IMR-90 (cell line): Measurements from ENCODE around the gene BCAR1. TPM values are rescaled to one million over a fixed set of nuclear protein-coding genes. Genes with fewer than 3 reads are reported as not detected.
A peak's percentile ranks its signal among the peaks of the same experiment; 100 is the strongest.

Experiments
- ATAC-seq: fragments of 200-7000 bp; cut with Tn5 transposase; 2 replicates; pipeline ENCODE4 v1.9.1; 2020; ENCODE audit warnings: low read depth, mild to moderate bottlenecking, moderate library complexity
- BruUV-seq: library from RNA; stranded (reverse); fragments of 400-500 nt; replicated peaks from 2 replicates; lab custom pipeline; 2021; lab: Mats Ljungman, UMichigan
- CTCF ChIA-PET: fragments of 300-600 bp; formaldehyde crosslinking; extraction: SDS; loops from one replicate; lab custom pipeline; 2021; ENCODE audit warnings: antibody characterized with exemption; lab: Yijun Ruan, JAX
- POLR2A ChIA-PET: fragments of 300-600 bp; sonication (Branson Sonifier 250); formaldehyde crosslinking; loops from one replicate; lab custom pipeline; 2022; ENCODE audit warnings: antibody characterized with exemption; ENCODE audit not compliant: unreplicated experiment; lab: Charles Lee
- DNase-seq: peaks from one replicate; pipeline ENCODE4 v3.0.0; 2013
- H2AFZ ChIP-seq: replicated peaks from 2 replicates; pipeline ENCODE3; 2013; ENCODE audit warnings: low read length, mild to moderate bottlenecking; ENCODE audit not compliant: poor library complexity
- H2AK5ac ChIP-seq: 2 replicates; pipeline ENCODE4 v1.6.1; 2013; ENCODE audit warnings: low read depth, low read length, inconsistent platforms
- H2AK9ac ChIP-seq: replicated peaks from 2 replicates; pipeline ENCODE3; 2013; ENCODE audit warnings: mild to moderate bottlenecking, low read depth, low read length, moderate library complexity; ENCODE audit not compliant: poor library complexity
- H2BK120ac ChIP-seq: 2 replicates; pipeline ENCODE4 v1.6.1; 2013; ENCODE audit warnings: low read depth, low read length, inconsistent platforms
- H2BK15ac ChIP-seq: 3 replicates; pipeline ENCODE4 v1.6.1; 2013; ENCODE audit warnings: low read depth, low read length, inconsistent platforms
- H2BK20ac ChIP-seq: 2 replicates; pipeline ENCODE4 v1.6.1; 2013; ENCODE audit warnings: low read depth, mild to moderate bottlenecking, inconsistent platforms, low read length, moderate library complexity
- H2BK5ac ChIP-seq: 2 replicates; pipeline ENCODE4 v1.6.1; 2013; ENCODE audit warnings: mild to moderate bottlenecking, low read depth, low read length, inconsistent platforms; ENCODE audit not compliant: poor library complexity, severe bottlenecking
- H3K14ac ChIP-seq: replicated peaks from 2 replicates; pipeline ENCODE4 v1.6.1; 2013; ENCODE audit warnings: low read depth, low read length, inconsistent platforms
- H3K18ac ChIP-seq: 2 replicates; pipeline ENCODE4 v1.6.1; 2013; ENCODE audit warnings: low read depth, low read length, control low read depth
- H3K23ac ChIP-seq: 2 replicates; pipeline ENCODE4 v1.6.1; 2013; ENCODE audit warnings: low read depth, low read length, inconsistent platforms
- H3K27ac ChIP-seq: 2 replicates; pipeline ENCODE4 v1.5.1; 2013; ENCODE audit warnings: mild to moderate bottlenecking, control low read depth, low read length; ENCODE audit not compliant: insufficient read depth
- H3K27me3 ChIP-seq: 2 replicates; pipeline ENCODE4 v1.6.1; 2013; ENCODE audit warnings: low read length; ENCODE audit not compliant: control insufficient read depth, insufficient read depth
- H3K36me3 ChIP-seq: 2 replicates; pipeline ENCODE4 v1.6.1; 2013; ENCODE audit warnings: low read length, mixed read lengths; ENCODE audit not compliant: control insufficient read depth, insufficient read depth
- H3K4ac ChIP-seq: 2 replicates; pipeline ENCODE4 v1.6.1; 2013; ENCODE audit warnings: low read depth, low read length, inconsistent platforms
- H3K4me1 ChIP-seq: 2 replicates; pipeline ENCODE4 v1.6.1; 2013; ENCODE audit warnings: low read length, mixed read lengths; ENCODE audit not compliant: control insufficient read depth, insufficient read depth
- H3K4me2 ChIP-seq: 2 replicates; pipeline ENCODE4 v1.6.1; 2013; ENCODE audit warnings: low read depth, mild to moderate bottlenecking, control low read depth, low read length, moderate library complexity
- H3K4me3 ChIP-seq: 2 replicates; pipeline ENCODE4 v1.5.1; 2013; ENCODE audit warnings: low read depth, mild to moderate bottlenecking, control low read depth, low read length, moderate library complexity; ENCODE audit not compliant: insufficient read depth
- H3K56ac ChIP-seq: 2 replicates; pipeline ENCODE4 v1.6.1; 2013; ENCODE audit warnings: low read length, inconsistent platforms; ENCODE audit not compliant: insufficient read depth; ENCODE audit errors: extremely low read depth
- H3K79me1 ChIP-seq, 2 experiments: 2 replicates each; pipeline ENCODE4 v1.6.1; 2013; ENCODE audit warnings: low read length in 2 of 2, inconsistent platforms in 1 of 2, low read depth in 1 of 2
- H3K9ac ChIP-seq: 2 replicates; pipeline ENCODE4 v1.6.1; 2013; ENCODE audit warnings: low read depth, low read length, control low read depth
- H3K9me1 ChIP-seq: 2 replicates; pipeline ENCODE4 v1.6.1; 2013; ENCODE audit warnings: low read length, inconsistent platforms; ENCODE audit not compliant: insufficient read depth
- H3K9me3 ChIP-seq: 2 replicates; pipeline ENCODE4 v1.6.1; 2013; ENCODE audit warnings: low read length; ENCODE audit not compliant: control insufficient read depth, insufficient read depth
- H4K20me1 ChIP-seq: 2 replicates; pipeline ENCODE4 v1.6.1; 2013; ENCODE audit warnings: low read length, inconsistent platforms; ENCODE audit not compliant: insufficient read depth
- H4K5ac ChIP-seq: 2 replicates; pipeline ENCODE4 v1.6.1; 2013; ENCODE audit warnings: mild to moderate bottlenecking, low read depth, low read length, control low read depth
- H4K8ac ChIP-seq, 2 experiments: 2 replicates each; pipeline ENCODE4 v1.6.1; 2013; ENCODE audit warnings: low read depth in 2 of 2, low read length in 2 of 2, control low read depth in 1 of 2, inconsistent platforms in 1 of 2
- H4K91ac ChIP-seq: 2 replicates; pipeline ENCODE4 v1.6.1; 2013; ENCODE audit warnings: low read depth, low read length, inconsistent platforms; ENCODE audit not compliant: insufficient read depth
- POLR2A ChIP-seq: IDR thresholded peaks from 2 replicates; pipeline ENCODE4 v1.6.1; 2012; ENCODE audit warnings: mild to moderate bottlenecking, low read depth, low read length
- RFX5 ChIP-seq: IDR thresholded peaks from 2 replicates; pipeline ENCODE4 v1.8.0; 2012; ENCODE audit warnings: low read depth, mild to moderate bottlenecking, low read length, moderate library complexity
- WGBS, 2 experiments: methylation state at CpG; one replicate each; pipeline versions ENCODE4 v1.1.5 to v1.1.7; 2013; ENCODE audit warnings: missing lambda C conversion rate in 2 of 2; ENCODE audit not compliant: insufficient read length in 1 of 2; ENCODE audit errors: extremely low coverage in 2 of 2; 5-methylcytosine and 5-hydroxymethylcytosine counted together
- dilution Hi-C: fragments of 300-500 bp; cut with HindIII; formaldehyde crosslinking; loops from one replicate; pipeline ENCODE4 v1.14.3; 2018; ENCODE audit warnings: low sequenced_read_pairs; ENCODE audit not compliant: unreplicated experiment
- in situ Hi-C: fragments of 300-500 bp; cut with MboI; formaldehyde crosslinking; loops from 3 replicates; pipeline ENCODE4 v1.14.3; 2019; ENCODE audit warnings: low sequenced_read_pairs, inconsistent platforms, mixed read lengths
- intact Hi-C: fragments of 100-400 bp; cut with micrococcal nuclease; formaldehyde crosslinking; loops from 2 replicates; pipeline ENCODE4 v1.10.0; 2022
- polyA plus RNA-seq, 3 experiments: library from polyadenylated mRNA; depleted of rRNA; stranded (reverse); fragments of >200 nt; gene quantifications; 2 replicates each; pipeline ENCODE4 v1.2.3, GENCODE V29; 2012; ENCODE audit warnings: low replicate concordance in 1 of 3
- total RNA-seq: library from RNA; depleted of rRNA; stranded (reverse); fragments of >200 nt; gene quantifications from 2 replicates; pipeline ENCODE4 v1.2.3, GENCODE V29; 2012

Gene BCAR1
- total and polyA plus RNA-seq, 2 of the 4 experiments (the other 2 are of a cell fraction) = 18.1 to 99.4 TPM

GRCh38 chr16:75248142-75248535, 3.3 kb downstream of the BCAR1 start:
- Histone ChIP-seq H3K4me1 (peaks cover 71% of the 10 kb centered on the region), H4K5ac (no peak overlapping the region; the same call in 1 of the 2 replicates), H3K4me3 (no peak overlapping the region), H2AK9ac (peak overlapping the region; percentile 66), H3K27ac (peak overlapping the region; percentile 93), H3K18ac (no peak overlapping the region), H4K20me1 (peaks cover 74% of the 10 kb centered on the region), H2BK5ac (peak overlapping the region; percentile 87), H3K4me2 (no peak overlapping the region), H3K36me3 (peaks cover 6% of the 10 kb centered on the region; the same call in 1 of the 2 replicates), H3K9ac (peak overlapping the region; percentile 16), H2AK5ac (peak overlapping the region; percentile 64), H4K91ac (no peak overlapping the region), H2BK120ac (no peak overlapping the region), H2BK15ac (0 out of 3 replicates have a peak overlapping the region, but pooled peaks have one; percentile 29), H3K14ac (peak overlapping the region; percentile 77), H3K9me1 (peaks cover 50% of the 10 kb centered on the region), H3K4ac (peak overlapping the region; percentile 100; the same call in 1 of the 2 replicates), H2AFZ (no peak overlapping the region), H2BK20ac (no peak overlapping the region), H3K9me3 (no peaks in the 10 kb centered on the region), H3K79me1 (peaks cover 4 to 60% of the 10 kb centered on the region in 2 experiments; a peak in 3 of 4 replicates), H4K8ac (peak overlapping the region in 1 of 2 experiments; percentile 17; a peak in 2 of 4 replicates), H3K56ac (no peak overlapping the region; the same call in 1 of the 2 replicates), H3K23ac (peak overlapping the region; percentile 90; the same call in 1 of the 2 replicates), H3K27me3 (no peaks in the 10 kb centered on the region)
- in situ Hi-C loops (no loop called here), dilution Hi-C loops (no loop called here), intact Hi-C loops (no loop called here)
- BruUV-seq = no TSS peak
- no peak for ATAC-seq
- TF ChIP-seq POLR2A = peak; percentile 33
- TF ChIP-seq RFX5 = no peak
- 91% methylated on average over 8 of the region's 13 CpGs; no CpG with 5 or more reads in 1 of the 2 experiments for WGBS, 2 experiments
- CTCF ChIA-PET = no interaction called here
- no peak for DNase-seq
- POLR2A ChIA-PET = no interaction called here
